DOHH2 (cell line): Measurements from ENCODE around the gene RPH3AL.

Source experiments
- CTCF ChIP-seq: fragments of 200-600 bp; sonication (generic); IDR thresholded peaks from one replicate; pipeline ENCODE4 v1.5.1; 2014; ENCODE audit warnings: antibody characterized with exemption, mild to moderate bottlenecking, low read depth, low read length; ENCODE audit not compliant: poor library complexity, severe bottlenecking
- EZH2phosphoT487 ChIP-seq: fragments of 200-600 bp; sonication (generic); IDR thresholded peaks from 2 replicates; pipeline ENCODE4 v1.6.1; 2017; ENCODE audit warnings: borderline replicate concordance, mild to moderate bottlenecking, antibody characterized with exemption, low read length, moderate library complexity, mixed read lengths

GRCh38 chr17:246226-246625 lies 106.4 kb downstream of the RPH3AL start:
- TF ChIP-seq CTCF (no peak), EZH2phosphoT487 (no peak)
